GM12891 (cell line): ENCODE measurements around the gene FBN2.

Experiments used
- DNase-seq: peaks from one replicate; pipeline ENCODE4 v3.0.0; 2011; ENCODE audit warnings: low spot score; ENCODE audit not compliant: insufficient read length
- FAIRE-seq: peaks from 2 replicates; lab custom pipeline; 2011; peaks lifted over from hg19 to GRCh38; lab: Jason Lieb, UNC
- PAX5 ChIP-seq: IDR thresholded peaks from 2 replicates; pipeline ENCODE4 v1.6.1; 2011; ENCODE audit warnings: low read length, moderate library complexity, mild to moderate bottlenecking; ENCODE audit not compliant: insufficient read depth, severe bottlenecking
- POLR2A ChIP-seq: IDR thresholded peaks from 2 replicates; pipeline ENCODE4 v1.6.1; 2011; ENCODE audit warnings: low read depth, low read length, control low read depth
- POLR2AphosphoS5 ChIP-seq: IDR thresholded peaks from 2 replicates; pipeline ENCODE4 v1.6.1; 2011; ENCODE audit warnings: low read depth, low read length, control low read depth
- POU2F2 ChIP-seq: IDR thresholded peaks from 2 replicates; pipeline ENCODE4 v1.6.1; 2011; ENCODE audit warnings: low read depth, mild to moderate bottlenecking, control low read depth, low read length, moderate library complexity
- SPI1 ChIP-seq: IDR thresholded peaks from 2 replicates; pipeline ENCODE4 v1.6.1; 2011; ENCODE audit warnings: low read depth, low read length, control low read depth
- TAF1 ChIP-seq: IDR thresholded peaks from 2 replicates; pipeline ENCODE4 v1.6.1; 2011; ENCODE audit warnings: low read depth, low read length, control low read depth

Gene FBN2

GRCh38 chr5:128234928-128235641 lies 303.0 kb downstream of the FBN2 start:
- DNase-seq = no peak
- no peak for FAIRE-seq
- TF ChIP-seq POU2F2 = no peak
- no peak for TF ChIP-seq POLR2A
- TF ChIP-seq PAX5 = no peak
- TF ChIP-seq TAF1 = no peak
- TF ChIP-seq SPI1 = no peak
- TF ChIP-seq POLR2AphosphoS5 = no peak

GRCh38 chr5:128228521-128228920 lies 309.5 kb downstream of the FBN2 start:
- DNase-seq (no peak), FAIRE-seq (no peak)
- TF ChIP-seq TAF1 (no peak), POLR2AphosphoS5 (no peak), POU2F2 (no peak), SPI1 (no peak), POLR2A (no peak), PAX5 (no peak)

GRCh38 chr5:128228008-128228407 lies 310.0 kb downstream of the FBN2 start:
- DNase-seq = no peak
- no peak for FAIRE-seq
- TF ChIP-seq POU2F2 (no peak), PAX5 (no peak), POLR2AphosphoS5 (no peak), TAF1 (no peak)

- TF ChIP-seq SPI1 = no peak
- no peak for TF ChIP-seq POU2F2
- TF ChIP-seq POLR2AphosphoS5 = no peak
- no peak for TF ChIP-seq PAX5
- no peak for TF ChIP-seq POLR2A
- TF ChIP-seq TAF1 = no peak
- FAIRE-seq (no peak), DNase-seq (no peak)
Measured at GRCh38 chr5:128225245-128226030, 312.6 kb downstream of the FBN2 start.

GRCh38 chr5:128224336-128224735 lies 313.7 kb downstream of the FBN2 start:
- FAIRE-seq = no peak
- DNase-seq = no peak
- TF ChIP-seq POLR2AphosphoS5 (no peak), TAF1 (no peak), POLR2A (no peak), PAX5 (no peak), POU2F2 (no peak), SPI1 (no peak)

GRCh38 chr5:128220841-128221240 lies 317.2 kb downstream of the FBN2 start:
- DNase-seq (no peak), FAIRE-seq (no peak)
- no peak for TF ChIP-seq SPI1
- no peak for TF ChIP-seq POLR2AphosphoS5
- no peak for TF ChIP-seq TAF1
- no peak for TF ChIP-seq POU2F2
- no peak for TF ChIP-seq POLR2A
- TF ChIP-seq PAX5 = no peak

- no peak for FAIRE-seq
- TF ChIP-seq POLR2AphosphoS5 (no peak), TAF1 (no peak), PAX5 (no peak), SPI1 (no peak), POU2F2 (no peak), POLR2A (no peak)
- no peak for DNase-seq
Measured at GRCh38 chr5:128216860-128217531, 321.0 kb downstream of the FBN2 start.

- FAIRE-seq = no peak
- no peak for TF ChIP-seq PAX5
Measured at GRCh38 chr5:128216285-128216684, 321.8 kb downstream of the FBN2 start.

GRCh38 chr5:128213833-128214232 lies 324.2 kb downstream of the FBN2 start:
- DNase-seq = no peak
- TF ChIP-seq SPI1 (no peak), PAX5 (no peak), TAF1 (no peak), POLR2A (no peak), POLR2AphosphoS5 (no peak), POU2F2 (no peak)
- no peak for FAIRE-seq

More at GRCh38 chr5:128216285-128216684, 321.8 kb downstream of the FBN2 start:
- DNase-seq = no peak

- DNase-seq = no peak
- FAIRE-seq = no peak
- TF ChIP-seq PAX5 (no peak), SPI1 (no peak), POU2F2 (no peak), POLR2AphosphoS5 (no peak), TAF1 (no peak), POLR2A (no peak)
Measured at GRCh38 chr5:128213340-128213739, 324.7 kb downstream of the FBN2 start.
